ENCODE data around the gene TMEM131.

- no peak for TF ChIP-seq CTCF (IDR thresholded peaks at IDR 0.05; ENCODE audit: control extremely low read depth in 1 of 3, insufficient read depth in 1 of 3, low read depth in 1 of 3, low read length in 3 of 3)
- no peak for TF ChIP-seq GTF2F1 (IDR thresholded peaks at IDR 0.05; ENCODE audit: borderline replicate concordance, low read depth, low read length)
- TF ChIP-seq TEAD4 (IDR thresholded peaks at IDR 0.05; ENCODE audit: low read depth, low read length): no peak
- TF ChIP-seq JUND (IDR thresholded peaks at IDR 0.05; ENCODE audit: low read length): no peak
- TF ChIP-seq KDM5A (IDR thresholded peaks at IDR 0.05; ENCODE audit: low read length): no peak
- TF ChIP-seq POLR2A (IDR thresholded peaks at IDR 0.05; ENCODE audit: control extremely low read depth in 1 of 2, low read depth in 2 of 2, low read length in 2 of 2): no peak
- TF ChIP-seq MAX (IDR thresholded peaks at IDR 0.05): no peak
- no peak for TF ChIP-seq CHD2 (IDR thresholded peaks at IDR 0.05; ENCODE audit: low read length)
- no peak for TF ChIP-seq SUZ12 (IDR thresholded peaks at IDR 0.05; ENCODE audit: low read length)
- no peak for TF ChIP-seq RFX5 (IDR thresholded peaks at IDR 0.05; ENCODE audit: borderline replicate concordance, low read depth, low read length)
- no peak for TF ChIP-seq USF2 (IDR thresholded peaks at IDR 0.05; ENCODE audit: low read length)
- no peak for TF ChIP-seq NRF1 (IDR thresholded peaks at IDR 0.05; ENCODE audit: low read depth, low read length)
Measured at GRCh38 chr2:97757062-97757461, 238.7 kb downstream of the TMEM131 start.

Data from H1 (cell line).